Stimulated activated CD4-positive, alpha-beta T cell treated with anti-CD3 and anti-CD28 coated beads, Interleukin-2, amount 100 ng/mL, for 48 hours (primary cell): ENCODE results near the gene OR52E2.
"Not testable (repeated sequence)": the region's sequence is repeated elsewhere in the genome, so short reads cannot be mapped to it uniquely, and the experiment has no call there.

ENCODE experiments used
- DNase-seq, 2 donors: peaks; one replicate each; pipeline ENCODE4 v3.0.0-alpha.2; 2020

OR52E2 gene

GRCh38 chr11:5059391-5059790 lies at the start of gene OR52E2:
TSS of gene OR52E2 (minus strand) at chr11:5059627. CDS start at chr11:5059627, 0 bp downstream.
- no peak for DNase-seq

- no peak for DNase-seq
Observed at GRCh38 chr11:5107285-5107684, 47.9 kb upstream of the OR52E2 start.

- no peak for DNase-seq
Observed at GRCh38 chr11:5103066-5103465, 43.6 kb upstream of the OR52E2 start.

GRCh38 chr11:5102246-5102645 lies 42.8 kb upstream of the OR52E2 start:
- DNase-seq: no peak

GRCh38 chr11:5096011-5096410 lies 36.6 kb upstream of the OR52E2 start:
- DNase-seq: no peak

GRCh38 chr11:5092821-5093585 lies 33.6 kb upstream of the OR52E2 start:
- no peak for DNase-seq

- no peak for DNase-seq
Observed at GRCh38 chr11:5090668-5091067, 31.2 kb upstream of the OR52E2 start.

GRCh38 chr11:5088556-5088955 lies 29.1 kb upstream of the OR52E2 start:
- no peak for DNase-seq

- no peak for DNase-seq
Observed at GRCh38 chr11:5083602-5084001, 24.2 kb upstream of the OR52E2 start.

- DNase-seq: no peak
Observed at GRCh38 chr11:5081405-5081804, 22.0 kb upstream of the OR52E2 start.

- no peak for DNase-seq
Observed at GRCh38 chr11:5071799-5072198, 12.4 kb upstream of the OR52E2 start.

GRCh38 chr11:5069272-5069671 lies 9.8 kb upstream of the OR52E2 start, which contains the start of gene OR52E1:
TSS of gene OR52E1 (plus strand) at chr11:5069572.
- DNase-seq: no peak

- no peak for DNase-seq
Observed at GRCh38 chr11:5065027-5065426, 5.6 kb upstream of the OR52E2 start.

- DNase-seq: not testable (repeated sequence)
Observed at GRCh38 chr11:5058679-5059078, 748 bp downstream of the OR52E2 start.

GRCh38 chr11:5046754-5047330 lies 12.6 kb downstream of the OR52E2 start:
- DNase-seq: no peak

- no peak for DNase-seq
Observed at GRCh38 chr11:5046226-5046625, 13.2 kb downstream of the OR52E2 start, which contains the start of gene OR52J3. TSS of gene OR52J3 (plus strand) at chr11:5046526. CDS start at chr11:5046526, 0 bp downstream.

GRCh38 chr11:5043380-5043779 lies 16.0 kb downstream of the OR52E2 start:
- DNase-seq: no peak

GRCh38 chr11:5042091-5042490 lies 17.3 kb downstream of the OR52E2 start:
- DNase-seq: no peak

- DNase-seq: no peak
Observed at GRCh38 chr11:5040876-5041275, 18.6 kb downstream of the OR52E2 start.

- DNase-seq: no peak
Observed at GRCh38 chr11:5038341-5038740, 21.1 kb downstream of the OR52E2 start.

- DNase-seq: no peak
Observed at GRCh38 chr11:5037926-5038325, 21.5 kb downstream of the OR52E2 start.

- DNase-seq: no peak
Observed at GRCh38 chr11:5036669-5037068, 22.8 kb downstream of the OR52E2 start.

- DNase-seq: no peak
Observed at GRCh38 chr11:5021996-5022395, 37.4 kb downstream of the OR52E2 start.

- no peak for DNase-seq
Observed at GRCh38 chr11:5013012-5013411, 46.4 kb downstream of the OR52E2 start.

GRCh38 chr11:5011254-5011653 lies 48.2 kb downstream of the OR52E2 start:
- DNase-seq: no peak
